Uterus (tissue), 2 donors: ENCODE results near the gene HTR4.

Experiments used
- CTCF ChIP-seq, 4 experiments: fragments of 200-600 bp in 2 of 4; fragments of 450-650 bp in 2 of 4; sonication (generic) in 2 of 4; IDR thresholded peaks; one replicate each; pipeline ENCODE4 v1.5.1; 2016 to 2019; ENCODE audit warnings: antibody characterized with exemption in 4 of 4, mild to moderate bottlenecking in 2 of 4, moderate library complexity in 1 of 4
- POLR2A ChIP-seq, 2 donors: fragments of 450-650 bp; IDR thresholded peaks; one replicate each; pipeline ENCODE4 v1.6.1; 2016; ENCODE audit warnings: antibody characterized with exemption in 2 of 2, mild to moderate bottlenecking in 1 of 2, moderate library complexity in 1 of 2

DNA sequence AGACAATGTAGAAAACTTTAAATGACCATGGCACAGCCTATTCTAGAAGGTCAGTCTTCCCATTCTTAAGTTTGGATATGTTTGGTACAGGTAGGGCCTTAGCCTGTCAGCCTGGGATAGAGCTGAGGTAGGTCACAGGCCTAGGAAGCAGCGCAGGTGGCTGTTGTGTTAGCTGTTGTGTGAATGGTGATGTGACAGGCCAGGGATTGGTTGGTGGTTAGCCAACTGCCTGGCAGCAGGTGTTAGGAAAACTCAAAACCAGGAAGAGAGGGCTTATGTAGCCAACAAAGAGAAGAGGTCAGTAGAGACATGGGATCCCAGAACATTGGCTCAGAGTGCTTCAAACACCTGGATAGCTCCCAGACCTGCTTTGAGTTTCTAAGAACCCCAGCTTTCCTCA is 186.4 kb downstream of the HTR4 start:
- TF ChIP-seq CTCF (IDR thresholded peaks at IDR 0.05) (no peak), POLR2A (IDR thresholded peaks at IDR 0.05) (no peak)
